ENCODE data around the gene COPZ1.
"Not testable (repeated sequence)": the region's sequence is repeated elsewhere in the genome, so short reads cannot be mapped to it uniquely, and the experiment has no call there.

COPZ1 gene

DNA sequence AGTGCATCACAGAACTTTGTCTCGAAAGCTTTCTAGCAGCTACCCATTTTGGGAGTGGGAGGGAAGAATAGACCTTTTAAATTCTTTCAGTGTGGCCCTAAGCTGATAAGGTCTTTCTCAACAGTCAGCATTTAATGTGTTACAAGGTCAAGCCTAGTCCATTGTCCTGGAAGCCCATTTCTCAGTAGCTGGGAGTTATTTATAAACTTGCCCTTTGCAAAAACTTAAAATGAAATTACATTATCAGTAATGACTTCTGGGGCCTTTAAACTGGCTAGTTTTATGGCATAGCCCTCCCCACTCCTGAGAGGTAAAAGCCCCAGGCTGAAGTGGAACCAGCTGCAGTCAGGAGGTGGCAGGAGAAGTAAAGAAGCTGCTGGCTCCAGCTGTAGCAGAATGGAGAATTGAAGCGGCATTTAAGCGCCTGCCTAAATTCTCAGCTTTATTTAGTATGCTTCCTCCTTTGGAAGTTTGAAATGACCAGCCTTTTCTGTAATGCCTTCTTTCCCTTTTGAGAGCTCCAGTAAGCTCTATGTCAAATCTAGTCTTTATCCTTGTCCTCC lies 12.4 kb downstream of the COPZ1 start:
- peak; percentile 36 for DNase-seq

DNA sequence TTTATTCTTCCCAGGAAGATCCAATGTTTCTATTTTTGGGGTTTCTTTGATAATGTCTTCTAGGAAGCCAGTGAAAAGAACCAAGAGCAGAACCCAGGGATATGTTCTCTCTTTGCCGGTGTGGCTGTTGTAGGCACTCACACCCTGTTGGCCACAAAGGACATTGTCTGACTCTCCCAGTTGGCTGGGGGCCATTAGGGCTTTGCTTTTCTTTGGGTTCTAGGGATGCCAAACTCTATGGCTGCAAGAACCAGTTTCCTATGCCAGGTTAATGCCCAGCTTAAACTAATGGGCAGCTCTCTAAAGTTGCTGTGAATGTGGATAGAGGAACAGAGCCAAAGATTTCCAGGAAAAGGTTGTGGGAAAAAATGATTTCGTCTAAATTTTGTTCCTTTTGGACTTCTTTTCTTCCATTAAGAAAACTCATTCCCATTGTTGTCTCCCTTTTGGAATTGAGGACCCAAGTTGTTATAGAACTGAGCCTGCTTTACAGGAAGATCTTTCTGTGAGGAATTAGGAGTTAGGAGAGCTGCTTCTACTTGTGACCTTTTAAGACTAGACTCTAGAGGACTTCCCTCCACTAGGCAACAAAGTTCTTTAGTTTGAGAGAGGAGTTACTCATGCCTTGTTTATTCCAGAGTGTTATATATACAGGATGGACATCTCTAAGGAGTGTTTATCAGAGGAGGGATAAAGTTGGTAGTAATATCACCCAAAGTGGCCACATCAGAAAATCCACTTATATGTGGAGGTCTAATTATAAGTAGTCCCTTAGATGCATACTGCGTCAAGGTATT lies 13.1 kb downstream of the COPZ1 start:
- DNase-seq, result no peak

DNA sequence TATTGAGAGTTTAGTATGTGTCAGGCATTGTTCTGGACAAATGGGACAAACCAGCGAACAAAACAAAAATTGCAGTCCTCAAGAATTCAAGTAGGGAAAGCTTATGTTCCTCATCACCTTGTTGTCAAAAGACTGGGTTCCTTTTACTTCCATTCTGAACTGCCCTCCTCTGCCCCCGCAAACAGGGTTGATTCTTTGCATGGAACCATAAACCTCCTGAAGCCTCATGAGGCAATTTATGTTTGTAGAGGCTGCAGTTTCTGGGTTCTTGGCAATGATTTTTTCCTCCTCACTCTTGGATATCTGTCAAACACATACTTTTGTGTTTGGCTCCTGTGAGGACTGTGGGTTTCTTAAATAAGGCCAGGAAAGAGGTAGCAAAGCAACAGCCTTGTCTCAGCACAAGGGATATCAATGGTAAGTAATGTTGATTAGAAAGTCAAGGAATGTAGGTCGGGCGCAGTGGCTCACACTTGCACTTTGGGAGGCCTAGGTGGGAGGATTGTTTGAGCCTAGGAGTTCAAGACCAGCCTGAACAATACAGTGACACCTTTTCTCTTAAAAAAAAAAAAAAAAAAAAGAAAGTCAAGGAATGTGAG lies 13.9 kb downstream of the COPZ1 start:
- no peak for DNase-seq

GRCh38 chr12:54340846-54341245 lies 15.9 kb downstream of the COPZ1 start:
- DNase-seq, result no peak

DNA sequence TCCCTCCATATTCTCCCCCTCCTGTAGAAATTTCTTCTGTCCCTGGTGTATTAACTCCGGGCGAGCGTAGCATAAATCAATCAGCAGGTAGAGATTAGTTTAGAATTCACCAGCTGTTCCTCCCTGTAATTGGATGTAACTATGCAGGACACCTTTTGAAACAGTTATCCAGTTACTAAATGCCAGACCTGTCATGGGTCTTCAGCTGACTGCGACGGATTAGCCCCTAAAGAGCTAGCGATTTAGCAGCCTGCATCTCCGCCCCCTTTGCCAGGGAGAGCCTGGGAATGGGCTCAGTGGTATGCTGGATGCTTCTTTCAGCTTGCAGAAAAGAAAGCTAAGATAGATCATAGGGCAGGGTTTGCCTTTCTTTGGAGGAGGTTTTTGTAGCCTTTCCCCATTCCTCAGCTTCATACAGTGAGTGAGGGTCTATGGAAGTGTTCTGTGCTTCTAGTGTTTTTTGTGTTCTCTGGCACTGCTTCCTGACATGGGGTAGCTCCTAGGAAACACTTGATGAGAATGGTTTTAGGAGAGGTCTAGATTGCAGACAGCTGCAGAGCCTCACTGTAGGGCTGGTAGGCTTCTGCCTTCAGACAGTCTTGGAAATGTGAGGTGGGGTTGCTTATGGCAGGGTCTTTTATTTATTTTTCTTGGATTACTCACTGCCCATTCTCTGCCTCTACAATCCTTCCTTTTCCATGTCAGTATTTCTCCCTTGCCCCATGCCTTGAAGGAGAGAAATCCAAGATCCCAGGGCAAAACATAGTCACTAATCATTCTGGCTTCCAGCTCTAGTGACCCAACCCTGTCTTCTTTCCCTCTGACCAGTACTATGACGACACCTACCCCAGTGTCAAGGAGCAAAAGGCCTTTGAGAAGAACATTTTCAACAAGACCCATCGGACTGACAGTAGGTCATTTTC lies 16.7 kb downstream of the COPZ1 start:
- DNase-seq, result no peak

DNA sequence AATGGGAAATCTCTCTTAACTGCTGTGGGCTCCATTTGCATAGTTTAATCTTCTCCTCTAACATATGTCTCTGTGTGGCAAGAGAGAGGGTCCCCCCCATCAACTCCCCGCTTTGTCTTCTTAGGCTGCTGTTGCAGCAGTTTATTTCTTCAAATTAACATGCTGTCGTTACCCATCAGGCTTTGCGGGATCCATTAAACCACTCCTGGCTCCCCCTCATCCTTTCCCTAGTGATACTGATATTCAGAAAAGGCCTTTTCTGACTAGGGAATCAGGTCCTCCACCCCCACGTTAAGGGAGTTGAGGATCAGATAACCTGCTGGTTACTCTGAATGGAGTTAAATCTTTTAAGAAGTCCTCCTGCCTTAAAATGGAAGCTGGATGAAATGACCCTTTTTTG lies 24.1 kb downstream of the COPZ1 start:
- no peak for DNase-seq

- DNase-seq, result no peak
Observed at GRCh38 chr12:54349679-54350078, 24.7 kb downstream of the COPZ1 start.

- no peak for DNase-seq
Observed at GRCh38 chr12:54350743-54351142, 25.8 kb downstream of the COPZ1 start.

GRCh38 chr12:54351341-54351740 lies 26.4 kb downstream of the COPZ1 start:
- no peak for DNase-seq

DNA sequence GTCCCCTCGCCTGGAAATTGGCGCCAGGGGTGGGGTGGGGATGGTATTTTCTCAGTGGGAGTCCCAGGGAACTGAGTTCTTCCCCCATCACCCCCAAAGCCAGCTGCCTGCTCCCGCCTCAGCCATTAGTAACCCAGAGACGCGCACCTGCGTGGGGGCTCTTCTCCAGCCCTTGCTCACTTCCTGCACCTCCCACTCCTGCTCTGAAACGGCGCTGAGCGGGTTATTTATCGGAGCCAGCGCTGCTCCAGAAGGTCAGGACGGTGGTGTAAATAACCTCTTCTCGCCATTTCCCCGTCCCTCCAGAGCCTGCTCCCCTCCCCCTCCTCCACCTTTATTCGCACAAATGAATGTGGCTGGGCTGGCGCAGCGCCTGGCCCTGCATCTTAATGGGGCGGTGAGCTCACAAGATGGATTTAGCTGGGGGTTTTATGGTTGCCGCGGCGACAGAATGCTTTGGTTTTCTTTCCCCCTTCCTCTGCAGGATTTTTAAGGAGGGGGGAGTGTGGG lies 27.1 kb downstream of the COPZ1 start:
- DNase-seq, result peak; percentile 72

GRCh38 chr12:54352891-54353874 lies 28.3 kb downstream of the COPZ1 start:
- DNase-seq, result peak; percentile 88

DNA sequence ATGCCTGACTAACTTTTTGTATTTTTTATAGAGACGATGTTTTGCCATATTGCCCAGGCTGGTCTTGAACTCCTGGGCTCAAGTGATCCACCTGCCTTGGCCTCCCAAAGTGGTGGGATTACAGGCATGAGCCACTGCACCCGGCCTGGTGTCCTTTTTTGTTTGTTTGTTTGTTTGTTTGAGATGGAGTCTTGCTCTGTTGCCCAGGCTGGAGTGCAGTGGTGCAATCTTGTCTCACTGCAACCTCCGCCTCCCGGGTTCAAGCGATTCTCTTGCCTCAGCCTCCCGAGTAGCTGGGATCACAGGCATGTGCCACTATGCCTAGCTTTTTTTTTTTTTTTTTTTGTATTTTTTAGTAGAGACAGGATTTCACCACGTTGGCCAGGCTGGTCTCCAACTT lies 29.3 kb downstream of the COPZ1 start:
- not testable (repeated sequence) for DNase-seq

- no peak for DNase-seq
Observed at GRCh38 chr12:54355104-54355815, 30.3 kb downstream of the COPZ1 start.

- no peak for DNase-seq
Observed at GRCh38 chr12:54356228-54356627, 31.3 kb downstream of the COPZ1 start.

DNA sequence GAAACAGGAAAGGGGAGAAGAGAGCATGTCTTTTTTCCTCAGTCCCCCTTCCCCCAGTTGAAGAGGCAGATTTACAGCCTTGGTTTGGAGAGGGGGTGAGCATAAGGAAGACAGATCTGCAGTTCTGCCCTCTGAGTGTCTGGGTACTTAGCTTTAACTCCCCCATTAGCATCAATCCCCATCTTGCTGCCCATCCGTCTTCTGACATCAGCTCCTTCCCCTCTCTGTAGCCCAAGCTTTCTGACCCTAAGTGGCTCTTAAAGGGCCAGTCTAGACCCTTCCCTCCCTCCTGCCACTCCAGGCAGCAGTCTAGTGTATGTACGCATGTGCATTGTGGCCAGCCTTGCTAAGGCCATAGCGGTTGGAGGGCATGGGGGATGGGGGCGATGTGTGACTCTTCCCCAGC lies 32.0 kb downstream of the COPZ1 start:
- peak; percentile 21 for DNase-seq

DNA sequence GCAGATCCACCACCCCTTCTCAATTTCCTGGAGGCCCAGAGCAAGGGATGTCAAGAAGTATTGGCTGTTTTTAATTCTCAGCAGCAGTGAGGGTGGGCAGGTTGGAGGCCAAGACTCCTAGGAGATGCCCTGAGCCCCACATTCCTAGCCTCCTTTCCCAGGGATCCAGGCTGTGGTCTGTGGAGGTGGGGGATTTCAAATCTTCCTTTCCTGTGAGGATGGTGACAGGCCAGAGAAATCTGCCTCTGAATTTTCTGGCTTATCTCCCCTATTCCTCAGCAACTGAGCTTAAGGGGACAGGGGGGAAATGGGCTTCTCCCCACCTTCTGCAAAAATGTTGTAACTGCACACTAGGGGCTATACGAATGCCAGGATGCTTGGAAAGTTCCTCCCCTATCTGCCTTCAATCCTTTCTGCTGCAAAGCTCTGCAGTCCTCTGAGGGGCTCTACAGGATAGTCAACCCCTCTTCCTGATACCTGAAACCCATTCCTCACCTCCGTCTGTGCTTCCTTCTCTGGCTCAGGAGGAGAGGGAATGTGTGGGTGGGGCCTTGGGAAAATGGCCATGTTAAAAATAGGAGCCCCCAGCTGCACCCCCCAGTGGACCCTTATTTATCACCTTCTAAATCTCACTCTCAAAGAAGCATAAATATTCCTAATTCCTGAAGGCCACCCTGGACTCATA lies 32.7 kb downstream of the COPZ1 start:
- no peak for DNase-seq

- peak; percentile 56 for DNase-seq
Observed at GRCh38 chr12:54358191-54358944, 33.4 kb downstream of the COPZ1 start.

DNA sequence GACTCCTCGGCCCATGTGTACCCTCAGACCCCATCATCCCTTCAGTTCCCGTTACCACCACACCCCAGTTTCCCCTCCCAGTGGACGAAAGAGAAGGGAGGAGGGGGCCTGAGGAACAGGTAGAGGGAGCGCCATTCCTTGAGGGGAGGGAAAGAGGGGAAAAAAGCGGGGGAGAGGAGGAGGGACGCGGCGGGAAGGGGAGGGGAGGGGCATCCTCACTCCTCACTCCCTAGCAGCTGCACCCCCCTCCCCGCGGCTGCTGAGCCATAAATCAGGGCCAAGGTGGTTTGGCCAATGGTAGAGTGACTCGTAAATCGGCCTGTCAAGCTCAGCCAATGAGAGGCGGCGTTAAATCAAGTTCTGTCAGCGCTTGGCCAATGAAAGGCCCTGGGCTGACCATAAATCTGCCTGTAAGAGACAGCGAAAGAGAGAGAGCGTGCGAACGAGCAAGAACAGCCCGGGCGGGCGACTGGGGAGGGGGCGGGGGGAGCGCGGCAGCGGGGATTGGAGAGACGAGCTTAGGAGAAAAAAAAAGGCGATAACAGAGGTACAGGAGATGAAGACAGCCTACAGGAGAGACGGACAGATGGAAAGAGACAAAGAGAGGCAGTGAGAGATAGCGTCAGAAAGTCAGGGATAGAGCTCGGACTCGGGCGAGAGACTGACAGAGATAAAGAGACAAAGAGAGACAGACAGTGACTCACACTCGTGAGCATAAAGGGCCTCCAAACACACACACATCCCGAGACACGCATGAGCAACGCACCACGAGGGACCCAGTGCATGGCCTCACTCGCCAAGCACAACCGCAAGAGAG lies 34.2 kb downstream of the COPZ1 start:
- peak; percentile 98 for DNase-seq

Data from NCI-H510A treated with DMSO at 0.1 percent for 48 hours (cell line).